ENCODE data around the gene ACO1. TPM values are rescaled to one million over a fixed set of nuclear protein-coding genes. Genes with fewer than 3 reads are reported as not detected.
A peak's percentile ranks its signal among the peaks of the same experiment; 100 is the strongest.

Gene ACO1
- total RNA-seq, 1 donor from 2014 or later, result 37.6 TPM

GRCh38 chr9:32434892-32435291, 50.4 kb downstream of the ACO1 start:
- DNase-seq (ENCODE audit: low spot score), result no peak

GRCh38 chr9:32441678-32442077, 57.2 kb downstream of the ACO1 start:
- Histone ChIP-seq H3K9ac (no peak overlapping the region), H3K36me3 (no peaks in the 10 kb centered on the region), H4K20me1 (ENCODE audit: low read depth) (no peaks in the 10 kb centered on the region), H3K79me2 (ENCODE audit: low read depth) (no peaks in the 10 kb centered on the region), H3K9me3 (ENCODE audit: low read depth) (no peaks in the 10 kb centered on the region), H2AFZ (replicated peaks) (no peak overlapping the region), H3K27me3 (no peaks in the 10 kb centered on the region), H3F3A (ENCODE audit: low read depth) (no peaks in the 10 kb centered on the region), H3K4me3 (no peak overlapping the region), H3K27ac (no peak overlapping the region), H3K4me2 (no peak overlapping the region), H3K4me1 (peaks cover 6% of the 10 kb centered on the region)
- H3K4me3 Mint-ChIP-seq, result no peak overlapping the region
- TF ChIP-seq CTCF (IDR thresholded peaks at IDR 0.05) (no peak), EZH2phosphoT487 (IDR thresholded peaks at IDR 0.05) (no peak), EZH2 (IDR thresholded peaks at IDR 0.05) (no peak)
- H3K27me3 Mint-ChIP-seq (ENCODE audit: insufficient read depth, low read depth), result no peaks in the 10 kb centered on the region
- no peak for DNase-seq (ENCODE audit: low spot score)
- peaks cover 31% of the 10 kb centered on the region for H3K36me3 Mint-ChIP-seq
- H3K9me3 Mint-ChIP-seq, result no peaks in the 10 kb centered on the region
- peaks cover 3% of the 10 kb centered on the region for H3K4me1 Mint-ChIP-seq
- H3K27ac Mint-ChIP-seq, result no peak overlapping the region

More at GRCh38 chr9:32434892-32435291, 50.4 kb downstream of the ACO1 start:
- H3K27ac Mint-ChIP-seq, result no peak overlapping the region
- H3K27ac ChIP-seq, result peak overlapping the region; percentile 32
- no peak overlapping the region for H3K4me3 Mint-ChIP-seq
- no peaks in the 10 kb centered on the region for H3K9me3 Mint-ChIP-seq
- no peaks in the 10 kb centered on the region for H3K36me3 ChIP-seq
- H3K79me2 ChIP-seq (ENCODE audit: low read depth), result no peaks in the 10 kb centered on the region
- H2AFZ ChIP-seq (replicated peaks), result no peak overlapping the region
- H3K9me3 ChIP-seq (ENCODE audit: low read depth), result no peaks in the 10 kb centered on the region
- H3K9ac ChIP-seq, result no peak overlapping the region
- no peaks in the 10 kb centered on the region for H3F3A ChIP-seq (ENCODE audit: low read depth)
- no peak overlapping the region for H3K4me2 ChIP-seq
- H3K36me3 Mint-ChIP-seq, result peaks cover 20% of the 10 kb centered on the region
- no peaks in the 10 kb centered on the region for H3K27me3 ChIP-seq
- H3K4me1 ChIP-seq, result no peaks in the 10 kb centered on the region
- no peak overlapping the region for H3K4me3 ChIP-seq
- H3K27me3 Mint-ChIP-seq (ENCODE audit: insufficient read depth, low read depth), result no peaks in the 10 kb centered on the region
- TF ChIP-seq CTCF (IDR thresholded peaks at IDR 0.05) (no peak), EZH2 (IDR thresholded peaks at IDR 0.05) (no peak), EZH2phosphoT487 (IDR thresholded peaks at IDR 0.05) (no peak)
- H4K20me1 ChIP-seq (ENCODE audit: low read depth), result no peaks in the 10 kb centered on the region
- no peaks in the 10 kb centered on the region for H3K4me1 Mint-ChIP-seq

GRCh38 chr9:32442433-32442832, 58.0 kb downstream of the ACO1 start:
- no peak overlapping the region for H3K9ac ChIP-seq
- no peak overlapping the region for H3K4me2 ChIP-seq
- H3K4me1 ChIP-seq, result peaks cover 6% of the 10 kb centered on the region
- no peaks in the 10 kb centered on the region for H4K20me1 ChIP-seq (ENCODE audit: low read depth)
- Mint-ChIP-seq H3K27me3 (ENCODE audit: insufficient read depth, low read depth) (no peaks in the 10 kb centered on the region), H3K4me3 (no peak overlapping the region), H3K4me1 (peaks cover 3% of the 10 kb centered on the region), H3K36me3 (peaks cover 36% of the 10 kb centered on the region), H3K9me3 (no peaks in the 10 kb centered on the region), H3K27ac (no peak overlapping the region)
- H3K79me2 ChIP-seq (ENCODE audit: low read depth), result no peaks in the 10 kb centered on the region
- H3F3A ChIP-seq (ENCODE audit: low read depth), result no peaks in the 10 kb centered on the region
- TF ChIP-seq CTCF (IDR thresholded peaks at IDR 0.05) (no peak), EZH2phosphoT487 (IDR thresholded peaks at IDR 0.05) (no peak), EZH2 (IDR thresholded peaks at IDR 0.05) (no peak)
- H3K36me3 ChIP-seq, result no peaks in the 10 kb centered on the region
- H3K4me3 ChIP-seq, result no peak overlapping the region
- H2AFZ ChIP-seq (replicated peaks), result no peak overlapping the region
- no peak overlapping the region for H3K27ac ChIP-seq
- DNase-seq (ENCODE audit: low spot score), result no peak
- no peaks in the 10 kb centered on the region for H3K27me3 ChIP-seq
- H3K9me3 ChIP-seq (ENCODE audit: low read depth), result no peaks in the 10 kb centered on the region
